ENCODE results near the gene ST6GALNAC4.
"Not testable (repeated sequence)": the region's sequence is repeated elsewhere in the genome, so short reads cannot be mapped to it uniquely, and the experiment has no call there.

Gene ST6GALNAC4

DNA sequence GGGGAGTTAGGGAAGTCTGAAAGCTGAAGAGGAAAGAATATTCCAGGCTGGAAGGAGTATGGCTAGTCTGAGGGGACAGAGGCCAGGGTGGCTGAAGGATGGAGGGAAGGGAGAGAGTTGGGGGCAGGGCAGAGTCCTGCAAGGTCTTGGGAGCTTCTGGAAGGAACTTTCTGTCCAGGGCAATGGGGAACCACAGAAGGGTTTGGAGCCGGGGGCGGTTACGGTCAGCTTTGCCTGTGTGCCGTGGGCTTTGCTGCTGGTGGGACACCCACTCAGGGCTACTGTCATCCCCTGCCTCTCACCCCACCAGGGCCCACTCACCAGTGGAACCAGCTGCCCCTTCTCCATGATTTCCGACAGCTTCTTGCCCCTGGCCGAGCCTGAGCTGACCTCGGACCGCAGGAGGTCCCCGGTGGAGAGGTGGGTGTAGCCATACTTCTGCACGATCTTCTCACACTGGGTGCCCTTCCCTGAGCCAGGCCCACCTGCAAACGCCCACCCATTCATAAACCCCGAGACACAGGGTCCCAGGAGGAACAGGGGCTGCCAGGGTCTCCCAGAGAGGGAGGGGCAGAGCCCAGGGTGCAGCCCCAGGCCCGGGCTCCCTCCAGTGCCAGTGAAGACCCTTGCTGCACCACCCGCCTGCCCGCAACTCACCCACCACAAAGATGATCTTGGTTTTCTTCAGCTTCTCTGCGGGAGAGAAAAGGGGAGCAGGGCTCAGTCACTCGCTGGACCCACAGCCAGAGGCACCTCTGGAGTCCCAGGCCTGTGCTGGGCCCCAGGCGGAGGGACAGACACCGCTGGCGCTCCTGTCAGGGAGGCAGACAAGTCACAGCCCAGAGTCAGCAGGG is 44.2 kb downstream of the ST6GALNAC4 start:
- no peak for DNase-seq (ENCODE audit: low read depth, low spot score)

- no peak for DNase-seq (ENCODE audit: low read depth, low spot score)
Observed at GRCh38 chr9:127871531-127871930, 45.3 kb downstream of the ST6GALNAC4 start.

DNA sequence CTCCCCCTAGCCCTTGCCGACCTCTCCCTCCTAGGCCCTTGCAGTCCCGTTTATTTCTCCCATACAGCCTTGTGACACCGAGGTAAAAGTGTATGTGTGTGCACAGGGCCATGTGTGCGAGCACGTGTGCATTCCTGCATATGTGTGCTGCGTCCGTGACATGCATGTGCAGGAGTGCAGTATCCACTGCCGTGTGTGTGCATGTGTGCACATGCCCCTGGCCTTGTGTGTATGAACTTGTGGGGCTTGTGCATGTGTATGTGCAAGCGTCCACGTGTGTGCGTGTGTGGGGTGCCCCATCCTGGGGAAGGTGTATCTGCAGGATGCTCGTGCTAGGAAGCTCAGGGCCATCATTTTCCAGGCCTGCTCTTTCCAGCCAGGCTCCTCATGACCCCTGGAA is 46.0 kb downstream of the ST6GALNAC4 start:
- DNase-seq (ENCODE audit: low read depth, low spot score), result no peak

GRCh38 chr9:127870153-127870491 is 46.7 kb downstream of the ST6GALNAC4 start:
- DNase-seq (ENCODE audit: low read depth, low spot score), result not testable (repeated sequence)

GRCh38 chr9:127869310-127870152 is 47.3 kb downstream of the ST6GALNAC4 start:
- DNase-seq (ENCODE audit: low read depth, low spot score), result peak; percentile 69

DNA sequence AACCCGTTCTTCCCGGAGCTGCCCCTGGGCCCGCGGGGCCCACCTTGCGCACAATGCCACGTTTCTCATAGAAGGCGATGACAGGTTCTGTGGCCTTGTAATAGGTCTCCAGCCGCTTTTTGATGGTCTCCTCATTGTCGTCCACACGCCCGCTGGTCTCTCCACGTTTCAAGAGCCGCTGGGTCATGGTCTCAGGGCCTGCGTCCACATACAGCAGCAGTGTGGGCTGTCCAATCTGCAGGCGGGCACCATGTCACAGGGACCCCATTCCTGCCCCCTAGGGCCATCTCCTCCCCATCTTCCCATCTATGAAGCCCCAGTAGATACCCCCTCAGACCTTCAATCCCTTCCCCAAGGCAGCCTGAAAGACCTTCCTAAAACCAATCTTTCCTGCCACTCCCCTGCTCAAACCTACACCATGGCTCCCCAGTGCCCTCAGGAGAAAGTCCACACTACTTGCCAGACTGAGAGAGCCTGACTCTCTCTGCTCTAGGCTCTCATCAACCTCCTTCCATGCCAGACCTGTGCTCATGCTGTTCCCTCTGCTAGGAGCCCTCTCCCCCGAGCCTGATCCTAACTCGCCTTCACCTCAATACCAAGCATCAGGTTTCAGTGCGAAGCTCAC is 48.5 kb downstream of the ST6GALNAC4 start:
- DNase-seq (ENCODE audit: low read depth, low spot score), result no peak

DNA sequence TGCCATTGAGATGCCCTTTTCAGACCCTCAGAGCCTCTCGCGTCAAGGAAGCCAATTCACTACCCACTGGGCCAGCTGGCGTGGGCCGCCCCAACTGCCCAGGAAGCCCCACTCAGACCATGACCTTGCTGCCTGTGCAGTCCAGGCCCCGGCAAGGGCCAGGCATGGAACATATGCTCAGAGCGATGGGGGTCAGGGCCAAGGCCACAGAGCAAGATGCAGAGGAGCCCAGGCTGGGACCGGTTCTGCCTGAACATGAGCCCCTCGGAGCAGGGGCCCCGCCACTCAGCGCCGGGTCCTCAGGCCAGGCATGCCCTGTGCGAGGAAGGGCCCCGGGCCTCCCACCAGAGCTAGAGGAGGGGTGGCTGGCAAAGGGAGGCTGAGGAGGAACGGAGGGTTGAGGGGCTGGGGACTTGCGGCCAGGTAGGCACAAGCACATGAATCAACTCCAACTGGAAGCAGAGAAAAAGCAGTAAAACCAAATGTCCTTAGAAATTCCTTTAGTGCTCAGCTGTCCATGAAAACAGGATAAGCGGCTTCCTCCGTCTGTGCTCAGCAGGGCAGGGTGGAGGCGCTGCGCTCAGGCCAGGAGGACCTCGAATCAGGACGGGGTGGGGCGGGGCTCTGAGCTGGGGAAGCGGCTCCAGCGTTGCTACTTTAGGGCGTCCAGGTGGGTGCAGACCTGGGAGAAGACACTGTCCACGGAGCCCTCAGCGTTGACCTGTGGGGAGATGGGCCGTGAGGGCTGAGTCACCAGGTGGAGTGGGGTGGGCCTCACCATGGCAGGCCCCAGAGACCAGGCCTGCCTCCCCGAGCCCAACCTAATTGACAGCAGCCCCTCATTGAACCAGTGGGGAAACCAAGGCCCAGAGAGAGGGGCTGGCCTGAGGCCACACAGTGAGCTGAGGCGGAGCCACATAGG is 49.2 kb downstream of the ST6GALNAC4 start:
- no peak for DNase-seq (ENCODE audit: low read depth, low spot score)

- no peak for DNase-seq (ENCODE audit: low read depth, low spot score)
Observed at GRCh38 chr9:127866535-127866934, 50.3 kb downstream of the ST6GALNAC4 start.

DNA sequence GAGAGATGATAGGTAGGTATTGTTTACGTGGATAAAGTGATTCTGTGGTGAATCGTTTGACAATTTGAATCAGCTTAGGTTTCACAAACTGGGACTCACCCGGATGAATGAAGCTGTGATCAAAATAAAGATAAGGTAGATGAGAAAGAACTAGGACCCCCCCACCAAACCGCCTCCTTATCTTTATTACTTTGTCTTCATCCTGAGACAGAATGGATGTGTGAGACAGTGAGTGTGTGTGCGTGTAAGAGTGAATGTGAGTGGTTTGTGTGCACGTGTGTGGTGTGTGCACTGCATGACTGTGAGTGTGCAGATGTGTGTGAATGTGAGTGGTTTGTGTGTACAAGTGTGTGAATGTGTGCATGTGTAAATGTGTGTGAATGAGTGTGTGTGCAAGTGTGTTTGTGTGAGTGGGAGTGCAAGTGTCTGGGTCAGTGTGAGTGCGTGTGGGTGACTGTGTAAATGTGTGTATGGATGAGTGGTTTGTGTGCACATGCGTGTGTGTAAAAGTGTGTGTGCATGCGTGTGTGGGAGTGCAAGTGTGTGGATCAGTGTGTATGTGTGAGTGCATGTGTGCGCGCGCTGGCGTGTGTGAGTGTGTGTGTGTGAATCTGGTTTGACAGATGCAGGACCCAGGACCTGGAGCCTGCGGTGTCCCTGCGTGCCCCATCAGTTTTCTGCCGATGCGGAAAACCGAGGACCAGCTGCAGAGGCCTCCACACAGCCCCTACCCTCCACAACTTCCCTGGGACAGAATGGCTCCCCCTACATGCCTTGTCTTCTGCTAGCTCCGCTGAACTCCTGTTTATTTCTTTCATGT is 51.0 kb downstream of the ST6GALNAC4 start:
- DNase-seq (ENCODE audit: low read depth, low spot score), result no peak

DNA sequence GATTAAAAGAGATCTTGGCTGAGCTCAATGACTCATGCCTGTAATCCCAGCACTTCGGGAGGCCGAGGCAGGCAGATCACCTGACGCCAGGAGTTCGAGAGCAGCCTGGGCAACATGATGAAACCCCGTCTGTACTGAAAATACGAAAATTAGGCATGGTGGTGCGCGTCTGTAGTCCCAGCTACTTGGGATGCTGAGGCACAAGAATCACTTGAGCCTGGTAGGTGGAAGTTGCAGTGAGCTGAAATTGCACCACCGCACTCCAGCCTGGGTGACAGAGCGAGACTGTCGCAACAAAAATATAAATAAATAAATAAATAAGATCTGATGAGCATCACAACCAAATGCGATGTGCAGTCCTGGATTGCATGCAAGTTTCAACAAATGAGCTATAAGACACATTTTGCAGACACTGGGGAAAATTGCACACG is 53.6 kb downstream of the ST6GALNAC4 start:
- no peak for DNase-seq (ENCODE audit: low read depth, low spot score)

DNA sequence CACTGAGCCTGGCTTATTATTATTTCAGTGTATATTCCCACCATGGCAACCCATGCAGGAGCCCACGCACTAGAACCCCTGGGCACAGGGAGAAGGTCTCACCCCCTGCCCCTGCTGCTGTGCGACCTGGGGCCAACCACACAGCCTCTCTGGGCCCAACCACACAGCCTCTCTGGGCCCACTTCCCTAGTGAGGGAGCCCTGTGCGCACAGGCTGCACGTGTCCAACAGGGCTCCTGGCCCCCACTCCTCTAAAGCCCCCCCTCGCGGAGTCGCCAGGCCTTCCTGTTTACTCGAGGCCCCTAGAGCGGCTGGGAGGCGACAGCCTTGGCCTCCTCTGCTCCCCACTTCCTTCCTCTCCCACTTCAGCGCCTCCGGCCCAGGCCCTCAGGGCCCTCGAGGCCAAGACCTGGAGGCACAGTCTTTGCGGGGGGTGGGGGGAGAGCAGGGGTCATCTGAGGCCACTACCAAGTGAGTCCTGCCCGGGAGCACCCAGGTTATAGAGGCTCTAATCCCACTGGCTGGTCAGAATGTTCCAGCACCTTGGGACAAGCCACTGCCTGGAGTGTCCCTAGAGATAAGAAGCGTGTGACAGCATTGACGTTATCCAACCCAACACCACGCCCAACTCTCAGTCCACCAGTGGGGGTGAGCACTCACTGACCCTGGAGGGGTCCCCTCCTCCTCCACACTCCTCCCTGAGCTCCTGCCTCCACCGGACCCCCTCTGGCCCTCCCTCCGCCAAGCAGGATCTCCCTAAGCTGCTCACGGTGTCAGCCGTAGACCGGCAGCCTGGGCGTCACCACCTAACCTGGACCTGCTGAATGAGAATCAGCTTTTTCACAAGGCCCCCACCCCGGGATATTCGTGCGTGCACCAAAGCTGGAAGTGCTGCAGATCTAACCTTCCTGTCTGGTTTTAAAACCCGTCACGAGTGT is 54.5 kb downstream of the ST6GALNAC4 start:
- no peak for DNase-seq (ENCODE audit: low read depth, low spot score)

DNA sequence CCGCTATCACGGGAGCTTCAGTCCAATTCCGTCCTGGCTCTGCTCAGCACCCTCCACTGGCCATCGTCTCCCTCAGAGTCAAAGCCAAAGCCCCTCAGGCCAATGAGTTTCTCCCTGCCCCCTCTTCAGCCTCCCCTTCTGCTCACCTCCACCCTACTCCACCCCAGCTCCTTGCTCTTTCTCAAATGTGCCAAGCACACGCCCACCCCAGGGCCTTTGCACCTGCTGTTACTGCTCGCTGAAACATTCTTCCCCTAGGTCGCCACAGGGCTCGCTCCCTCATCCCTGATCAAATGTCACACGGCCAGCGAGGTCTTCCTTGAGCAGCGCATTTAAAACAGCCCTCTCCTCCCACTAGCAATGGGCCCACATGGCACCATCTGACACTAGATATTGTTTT is 56.1 kb downstream of the ST6GALNAC4 start:
- no peak for DNase-seq (ENCODE audit: low read depth, low spot score)

DNA sequence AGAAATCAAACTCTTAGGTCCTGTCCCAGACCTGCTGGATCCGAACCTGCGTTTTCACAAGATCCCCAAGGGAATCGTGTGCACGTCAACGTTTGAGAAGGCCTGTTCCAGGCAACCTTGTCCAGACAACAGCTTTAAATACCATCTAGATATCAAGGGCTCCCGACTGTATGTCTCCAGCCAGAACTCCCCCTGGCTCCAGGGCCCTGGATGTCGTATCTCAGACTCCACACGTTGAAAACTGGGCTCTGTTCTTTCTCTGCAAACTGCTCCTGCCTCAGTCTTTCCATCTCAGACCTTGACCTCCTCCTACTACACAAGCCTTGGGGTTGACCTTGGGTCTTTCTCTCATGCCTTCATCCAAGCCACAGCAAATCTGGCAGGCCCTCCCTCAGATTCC is 56.6 kb downstream of the ST6GALNAC4 start:
- DNase-seq (ENCODE audit: low read depth, low spot score), result no peak

DNA sequence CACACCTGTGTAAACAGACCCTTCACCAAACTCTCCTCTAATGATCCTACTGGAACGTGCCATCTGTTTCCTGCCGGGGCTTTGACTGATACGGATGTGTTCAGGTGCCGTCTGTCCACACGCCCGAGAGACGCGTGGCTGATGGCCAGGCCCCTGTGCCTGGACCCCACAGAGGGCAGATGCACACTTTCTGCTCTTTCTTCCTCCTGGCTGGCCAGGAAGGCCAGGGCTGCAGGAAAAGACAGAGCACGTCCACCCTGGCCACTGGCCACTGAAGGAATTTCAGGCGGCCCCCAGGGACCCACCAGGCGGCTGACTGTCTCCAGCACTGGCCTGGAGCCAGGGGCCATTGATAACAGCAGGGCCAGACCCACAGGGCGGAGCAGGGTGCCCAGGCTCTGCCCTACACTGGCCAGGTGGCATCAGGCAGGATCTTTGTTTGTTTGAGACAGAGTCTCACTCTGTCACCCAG is 58.8 kb downstream of the ST6GALNAC4 start:
- DNase-seq (ENCODE audit: low read depth, low spot score), result no peak

All from activated CD4-positive, CD25-positive, alpha-beta regulatory T cell treated with anti-CD3 and anti-CD28 coated beads, Interleukin-2, amount 50 U/mL, for 16 hours (primary cell).